ENCODE measurements around the gene RHEB.

Gene RHEB

DNA sequence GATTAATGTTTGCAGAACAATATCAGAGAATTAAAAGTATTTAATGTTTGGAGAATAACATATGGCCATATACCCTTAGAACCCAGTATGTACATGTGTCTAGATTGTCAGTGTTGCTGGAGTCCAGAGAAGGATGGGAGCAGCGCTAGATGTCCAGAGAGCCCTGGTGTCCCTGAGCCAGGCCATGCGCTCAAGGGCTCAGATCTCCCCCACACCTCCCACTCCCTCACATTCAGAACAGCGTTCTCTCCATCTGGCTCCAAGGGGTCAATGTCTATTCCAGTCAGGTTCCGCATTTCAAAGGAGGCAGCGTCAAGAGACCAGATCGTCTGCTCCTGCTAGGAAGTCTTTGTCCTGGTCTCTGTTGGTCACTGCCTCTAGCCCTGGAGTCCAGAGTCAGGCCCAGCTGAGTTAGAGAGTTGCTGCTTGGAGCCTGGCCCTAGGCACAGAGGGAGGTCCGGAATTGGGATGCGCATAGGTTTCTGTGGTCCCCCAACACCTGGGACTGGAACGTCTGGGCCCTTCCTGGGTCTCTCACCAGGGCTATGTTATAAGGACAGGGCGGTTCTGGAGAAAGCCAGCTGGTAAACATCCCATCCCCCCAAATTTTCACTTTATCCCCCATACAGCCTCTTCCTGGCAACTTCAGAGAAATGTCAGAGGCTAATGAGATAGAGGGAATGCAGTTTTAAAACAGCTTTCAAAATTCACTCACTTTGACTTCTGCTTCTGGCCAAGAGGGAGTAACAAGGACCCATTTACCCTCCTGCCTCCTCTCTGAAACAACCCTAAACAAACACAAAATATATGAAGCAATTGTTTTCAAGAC is 103.4 kb downstream of the RHEB start:
- no peak overlapping the region for H3K4me3 ChIP-seq (ENCODE audit: low read depth in 1 of 2, low read length in 2 of 2)
- H3K9ac ChIP-seq (ENCODE audit: low read depth in 1 of 2, low read length in 2 of 2), result no peak overlapping the region
- H3K27me3 ChIP-seq (ENCODE audit: control insufficient read depth in 1 of 2, insufficient read depth in 2 of 2, low read length in 2 of 2), result peaks cover 11 to 18% of the 10 kb centered on the region in 2 donors

More for the DNA sequence above, 103.4 kb downstream of the RHEB start:
- Histone ChIP-seq H3K27ac (ENCODE audit: low read depth, low read length) (no peak overlapping the region), H3K9me3 (ENCODE audit: control insufficient read depth in 1 of 2, low read length in 2 of 2) (peaks cover 3 to 8% of the 10 kb centered on the region in 2 donors), H3K4me1 (ENCODE audit: control insufficient read depth in 1 of 2, insufficient read depth in 2 of 2, low read length in 2 of 2) (no peaks in the 10 kb centered on the region), H3K36me3 (ENCODE audit: control insufficient read depth in 1 of 2, insufficient read depth in 2 of 2, low read length in 2 of 2) (no peaks in the 10 kb centered on the region)

Data from duodenal mucosa (tissue), 2 donors.